Stimulated activated naive CD8-positive, alpha-beta T cell treated with anti-CD3 and anti-CD28 coated beads, Interleukin-15, amount 100 ng/mL, for 72 hours (primary cell): ENCODE results near the gene ADGRA1.

Source experiments
- ATAC-seq: fragments of 150-1000 bp; cut with Tn5 transposase; 2 replicates; pipeline ENCODE4 v1.10.0; 2021; ENCODE audit warnings: mild to moderate bottlenecking, moderate library complexity
- DNase-seq, 2 donors: peaks; one replicate each; pipeline ENCODE4 v3.0.0; 2021 to 2022
- H3K27ac Mint-ChIP-seq, 2 donors: one replicate each; pipeline ENCODE4 v1.8.0; 2022; ENCODE audit warnings: mild to moderate bottlenecking in 2 of 2, mixed read lengths in 2 of 2, moderate library complexity in 2 of 2
- H3K27me3 Mint-ChIP-seq: one replicate; pipeline ENCODE4 v1.8.0; 2022; ENCODE audit warnings: mixed read lengths
- H3K4me1 Mint-ChIP-seq: one replicate; pipeline ENCODE4 v1.8.0; 2022; ENCODE audit warnings: mild to moderate bottlenecking, mixed read lengths
- H3K4me3 Mint-ChIP-seq, 2 donors: one replicate each; pipeline ENCODE4 v1.8.0; 2022; ENCODE audit warnings: mild to moderate bottlenecking in 2 of 2, mixed read lengths in 2 of 2, moderate library complexity in 1 of 2
- H3K9me3 Mint-ChIP-seq, 2 donors: one replicate each; pipeline ENCODE4 v1.8.0; 2022; ENCODE audit warnings: mixed read lengths in 2 of 2

Gene ADGRA1

DNA sequence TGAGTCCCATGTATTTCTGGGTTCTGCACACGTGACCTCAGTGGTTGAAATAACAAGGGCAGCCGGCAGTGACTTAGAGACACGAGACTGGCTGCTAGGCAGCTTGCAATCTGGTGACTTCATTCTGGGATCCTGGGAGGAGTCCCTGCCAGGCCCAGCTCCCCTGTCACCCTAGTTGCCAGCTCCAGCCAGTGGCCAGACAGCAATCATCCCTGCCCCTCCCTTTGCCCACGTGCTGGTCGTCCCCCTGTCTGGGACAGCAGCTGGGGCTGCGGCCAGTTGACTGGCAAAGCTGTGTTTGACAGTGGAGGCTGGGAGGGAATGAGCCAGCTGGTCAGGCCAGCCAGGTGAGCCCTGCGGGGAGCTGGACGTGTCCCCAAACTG, 30.0 kb downstream of the ADGRA1 start:
- Mint-ChIP-seq H3K27ac (no peak overlapping the region), H3K4me1 (peaks cover under 1% of the 10 kb centered on the region), H3K27me3 (peaks cover 3% of the 10 kb centered on the region), H3K9me3 (peaks cover 11 to 12% of the 10 kb centered on the region in 2 donors), H3K4me3 (no peak overlapping the region)
- DNase-seq (no peak), ATAC-seq (no peak)

DNA sequence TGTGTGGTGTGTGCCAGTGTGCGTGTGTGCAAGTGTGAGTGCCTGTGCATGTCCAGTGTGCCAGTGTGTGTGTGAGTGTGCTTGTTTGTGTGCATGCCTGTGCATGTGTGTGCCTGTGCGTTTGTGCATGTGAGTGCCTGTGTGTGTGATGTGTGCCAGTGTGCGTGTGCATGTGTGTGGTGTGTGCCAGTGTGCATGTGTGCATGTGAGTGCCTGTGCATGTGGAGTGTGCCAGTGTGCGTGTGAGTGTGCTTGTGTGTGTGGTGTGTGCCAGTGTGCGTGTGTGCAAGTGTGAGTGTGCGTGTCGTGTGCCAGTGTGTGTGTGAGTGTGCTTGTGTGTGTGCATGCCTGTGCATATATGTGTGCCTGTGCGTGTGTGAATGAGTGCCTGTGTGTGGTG, 33.8 kb downstream of the ADGRA1 start:
- DNase-seq (no peak), ATAC-seq (no peak)
- no peak overlapping the region for H3K27ac Mint-ChIP-seq
- peaks cover 40% of the 10 kb centered on the region for H3K27me3 Mint-ChIP-seq
- peaks cover 11 to 12% of the 10 kb centered on the region in 2 donors for H3K9me3 Mint-ChIP-seq
- H3K4me3 Mint-ChIP-seq: no peak overlapping the region
- peaks cover 10% of the 10 kb centered on the region for H3K4me1 Mint-ChIP-seq

DNA sequence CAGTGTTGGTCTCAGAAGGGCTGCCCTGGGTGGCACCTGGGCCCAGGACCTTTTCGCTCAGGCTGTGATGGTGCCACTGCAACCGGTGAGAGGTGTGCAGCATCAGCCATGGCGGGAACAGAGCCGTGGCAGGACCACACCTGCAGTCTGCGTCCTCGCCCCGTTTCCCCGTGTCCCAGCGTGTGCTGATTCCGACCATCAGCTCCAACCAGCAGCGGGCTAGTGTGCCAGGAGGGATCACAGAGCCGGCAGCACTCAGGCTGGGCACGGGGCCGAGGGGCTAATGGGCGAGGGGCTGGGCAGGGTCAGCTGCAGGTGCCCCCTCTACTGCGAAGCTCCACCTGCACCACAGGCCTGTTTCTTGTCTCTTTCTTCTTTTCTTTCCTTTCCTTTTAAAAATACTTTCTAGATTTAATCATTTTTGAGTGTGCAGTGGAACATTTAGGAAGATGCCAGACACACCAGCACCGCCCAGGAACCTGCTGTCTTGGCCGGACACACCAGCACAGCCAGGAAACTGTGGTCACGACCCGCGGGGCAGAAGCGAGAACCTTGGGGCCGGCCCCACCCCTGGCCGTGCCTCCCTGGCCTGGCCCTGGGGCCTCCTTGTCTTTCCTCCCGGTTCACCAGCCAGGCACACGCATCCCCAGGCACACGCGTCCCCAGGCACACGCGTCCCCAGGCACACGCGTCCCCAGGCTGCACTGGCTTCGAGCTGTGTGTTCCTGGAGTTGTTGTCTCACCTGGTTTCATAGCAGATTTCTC, 34.6 kb downstream of the ADGRA1 start:
- H3K27ac Mint-ChIP-seq: peak overlapping the region in 1 of 2 donors; percentile 46
- H3K27me3 Mint-ChIP-seq: peaks cover 41% of the 10 kb centered on the region
- no peak for ATAC-seq

DNA sequence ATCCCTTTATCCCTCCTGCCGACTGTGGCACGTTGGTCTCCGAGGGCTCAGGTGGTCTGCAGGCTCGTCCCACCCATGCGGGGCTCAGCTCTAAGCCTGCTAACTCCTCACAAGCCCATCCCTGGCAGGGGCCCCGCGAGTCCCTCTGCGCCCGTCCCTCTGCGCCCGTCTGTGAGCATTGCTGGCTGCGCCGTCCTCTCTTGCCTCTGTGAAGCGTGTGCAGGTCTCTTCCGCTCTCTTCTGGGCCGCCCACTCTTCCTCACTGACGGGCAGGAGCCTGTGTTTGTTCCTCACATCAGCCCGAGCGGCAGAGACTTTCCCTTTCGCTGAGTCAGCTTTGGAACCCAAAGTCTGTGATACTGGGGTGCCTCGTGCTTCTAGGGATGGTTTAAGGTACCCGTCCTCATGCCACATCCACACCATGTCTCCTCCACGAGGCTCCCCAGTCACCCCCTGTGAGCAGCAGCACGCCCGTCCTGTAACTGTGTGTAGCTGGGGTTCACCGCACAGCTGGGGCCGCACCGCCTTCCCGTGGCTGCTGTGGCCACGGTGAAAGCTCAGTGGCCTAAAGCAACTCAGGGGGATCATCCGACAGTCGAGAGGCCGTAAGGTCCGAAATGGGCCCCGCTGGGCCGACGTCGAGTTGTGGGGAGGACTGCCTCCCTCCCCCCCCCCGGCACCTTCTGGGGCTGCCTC, 35.5 kb downstream of the ADGRA1 start:
- peaks cover 9% of the 10 kb centered on the region in 2 donors for H3K9me3 Mint-ChIP-seq

More for the DNA sequence above, 34.6 kb downstream of the ADGRA1 start:
- peak overlapping the region in 1 of 2 donors; percentile 61 for H3K4me3 Mint-ChIP-seq
- peaks cover 10% of the 10 kb centered on the region for H3K4me1 Mint-ChIP-seq
- peaks cover 11 to 12% of the 10 kb centered on the region in 2 donors for H3K9me3 Mint-ChIP-seq
- no peak for DNase-seq

DNA sequence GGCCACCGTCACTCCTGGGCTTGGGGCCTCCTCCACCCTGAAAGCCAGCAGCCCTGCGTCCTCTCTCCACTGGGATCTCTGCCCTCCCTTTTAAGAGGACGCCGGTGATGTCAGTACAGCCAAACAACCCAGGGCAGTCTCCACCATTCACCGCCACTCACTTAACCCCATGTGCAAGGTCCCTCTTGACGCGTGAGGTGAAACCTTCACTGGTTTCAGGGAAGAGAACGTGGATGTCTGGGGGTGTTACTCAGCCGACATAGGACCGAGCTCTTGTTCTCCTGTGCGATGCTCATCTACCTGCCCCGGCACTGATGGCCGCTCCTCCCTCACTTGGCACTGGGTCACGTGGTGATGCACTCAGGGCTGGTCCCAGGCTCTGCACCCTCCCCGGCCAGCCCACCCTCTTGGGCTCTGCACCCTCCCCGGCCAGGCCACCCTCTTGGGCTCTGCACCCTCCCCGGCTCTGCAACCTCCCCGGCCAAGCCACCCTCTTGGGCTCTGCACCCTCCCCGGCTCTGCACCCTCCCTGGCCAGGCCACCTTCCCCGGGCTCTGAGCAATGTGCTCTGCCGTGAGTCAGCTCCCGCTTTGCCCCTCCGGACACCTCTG, 36.1 kb downstream of the ADGRA1 start:
- Mint-ChIP-seq H3K9me3 (peaks cover 2 to 3% of the 10 kb centered on the region in 2 donors), H3K4me1 (peaks cover 10% of the 10 kb centered on the region), H3K4me3 (no peak overlapping the region), H3K27ac (no peak overlapping the region), H3K27me3 (peaks cover 41% of the 10 kb centered on the region)
- ATAC-seq (peak; percentile 29), DNase-seq (no peak)

More for the DNA sequence above, 35.5 kb downstream of the ADGRA1 start:
- Mint-ChIP-seq H3K27ac (no peak overlapping the region), H3K4me3 (peak overlapping the region in 1 of 2 donors; percentile 61), H3K27me3 (peaks cover 41% of the 10 kb centered on the region), H3K4me1 (peaks cover 10% of the 10 kb centered on the region)
- DNase-seq (no peak), ATAC-seq (peak; percentile 46)

DNA sequence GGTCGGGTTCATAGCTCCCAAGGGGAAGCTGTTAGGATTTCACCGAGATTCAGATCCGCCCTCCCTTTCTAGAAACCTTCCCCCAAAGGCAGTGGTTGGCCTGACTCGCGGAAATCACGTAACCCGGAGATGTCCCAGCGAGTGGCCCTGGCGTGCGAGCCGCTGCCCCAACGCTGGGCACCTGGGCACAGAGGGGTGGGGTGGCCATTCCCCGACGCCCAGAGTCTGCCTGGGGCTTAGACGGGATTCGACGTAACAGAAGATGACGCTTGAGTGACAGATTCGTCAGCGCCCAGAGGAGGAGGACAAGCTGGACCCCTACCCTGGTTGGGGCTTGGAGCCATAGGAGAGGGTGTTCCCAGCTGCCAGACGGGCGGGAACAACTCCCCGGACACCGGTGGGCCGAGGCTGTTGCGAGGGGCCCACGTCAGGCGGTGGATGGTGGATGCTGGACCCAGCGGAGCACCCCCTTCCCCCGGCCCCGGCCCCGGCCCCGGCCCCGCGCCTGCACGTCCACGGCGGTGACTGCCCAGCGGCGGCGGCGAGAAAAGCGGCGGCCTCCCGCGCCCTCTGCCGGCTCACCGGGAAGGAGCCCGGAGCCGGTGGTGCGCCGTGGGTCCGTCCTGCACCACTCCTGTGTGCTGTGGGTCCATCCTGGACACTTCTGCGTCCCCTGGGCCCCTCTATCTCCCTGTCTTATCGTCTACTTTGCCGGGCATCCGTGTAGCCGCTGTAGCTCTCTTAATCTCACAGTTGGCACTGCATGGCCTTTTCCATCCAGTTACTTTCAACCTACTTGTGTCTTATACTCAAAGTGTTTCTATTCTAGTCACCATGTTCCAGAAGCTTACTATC, 36.9 kb downstream of the ADGRA1 start:
- H3K4me1 Mint-ChIP-seq: peaks cover 10% of the 10 kb centered on the region
- no peak overlapping the region for H3K4me3 Mint-ChIP-seq
- no peak overlapping the region for H3K27ac Mint-ChIP-seq
- peaks cover 41% of the 10 kb centered on the region for H3K27me3 Mint-ChIP-seq
- DNase-seq (peak; percentile 37 to 43), ATAC-seq (peak; percentile 60)
- no peaks in the 10 kb centered on the region for H3K9me3 Mint-ChIP-seq

DNA sequence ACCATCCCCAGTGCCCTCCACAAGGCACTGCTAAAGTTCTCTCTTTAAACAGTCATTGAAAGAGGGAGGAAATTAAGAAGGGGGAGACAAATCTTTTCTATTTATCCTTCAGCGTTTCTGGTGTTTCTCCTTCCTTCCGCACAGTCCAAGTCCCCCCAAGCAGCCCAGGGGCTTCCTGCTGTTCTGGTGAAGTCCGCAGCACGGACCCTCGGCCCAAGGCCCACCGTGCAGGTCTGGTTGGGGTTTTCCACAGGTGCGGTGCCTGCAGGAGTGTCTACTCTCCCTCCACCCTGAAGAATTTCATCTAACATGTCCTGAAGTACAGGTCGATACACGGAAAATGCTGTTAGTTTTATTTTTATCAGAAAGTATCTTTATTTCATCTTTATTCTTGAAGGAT, 38.2 kb downstream of the ADGRA1 start:
- H3K27me3 Mint-ChIP-seq: peaks cover 41% of the 10 kb centered on the region
- H3K4me1 Mint-ChIP-seq: peaks cover 10% of the 10 kb centered on the region
- no peak for DNase-seq
- H3K27ac Mint-ChIP-seq: no peak overlapping the region
- no peak overlapping the region for H3K4me3 Mint-ChIP-seq
- no peaks in the 10 kb centered on the region for H3K9me3 Mint-ChIP-seq
- no peak for ATAC-seq

DNA sequence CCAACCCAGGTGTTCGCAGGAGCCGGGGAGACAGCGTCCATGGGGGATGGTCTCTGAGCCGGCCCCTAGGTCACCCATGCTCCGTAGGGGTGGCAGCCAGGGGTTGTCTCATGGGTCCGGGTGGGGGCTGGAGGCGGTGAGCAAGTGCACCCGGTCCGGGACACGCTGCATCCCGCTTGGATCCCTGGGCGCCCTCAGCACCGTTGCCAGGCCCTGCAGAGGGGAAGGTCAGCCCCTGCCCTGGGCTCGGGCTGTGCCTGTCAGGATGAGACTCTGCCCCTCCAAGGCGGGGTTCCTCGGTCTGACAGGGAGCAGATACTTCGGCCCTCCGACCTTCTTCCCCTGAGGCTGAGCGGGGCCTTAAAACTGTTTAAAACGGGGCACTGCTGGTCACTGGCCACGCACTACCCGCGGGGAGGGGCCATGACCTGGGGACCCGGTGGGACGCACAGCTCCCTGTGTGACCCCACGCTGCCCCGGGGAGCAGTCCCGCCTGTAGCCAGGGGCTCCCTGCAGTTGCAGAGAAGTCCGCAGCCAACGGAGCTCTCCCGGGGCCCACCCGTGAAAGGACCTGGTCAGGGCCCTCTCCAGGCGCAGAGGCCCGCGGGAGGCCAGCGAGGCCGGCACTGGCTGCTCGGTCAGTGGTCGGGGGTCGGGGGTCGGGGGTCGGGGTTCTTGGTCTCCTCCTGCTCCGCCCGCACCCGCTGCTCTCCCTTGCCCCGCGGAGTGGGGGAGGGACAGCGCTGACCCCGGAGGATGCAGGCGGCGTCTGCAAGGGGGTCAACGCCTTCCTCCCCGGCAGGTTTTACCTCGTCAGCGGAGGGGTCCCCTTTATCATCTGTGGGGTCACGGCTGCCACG, 38.9 kb downstream of the ADGRA1 start:
- H3K4me1 Mint-ChIP-seq: peaks cover 10% of the 10 kb centered on the region
- peaks cover 41% of the 10 kb centered on the region for H3K27me3 Mint-ChIP-seq
- no peak overlapping the region for H3K4me3 Mint-ChIP-seq
- H3K27ac Mint-ChIP-seq: no peak overlapping the region
- H3K9me3 Mint-ChIP-seq: no peaks in the 10 kb centered on the region
- ATAC-seq (no peak), DNase-seq (no peak)

DNA sequence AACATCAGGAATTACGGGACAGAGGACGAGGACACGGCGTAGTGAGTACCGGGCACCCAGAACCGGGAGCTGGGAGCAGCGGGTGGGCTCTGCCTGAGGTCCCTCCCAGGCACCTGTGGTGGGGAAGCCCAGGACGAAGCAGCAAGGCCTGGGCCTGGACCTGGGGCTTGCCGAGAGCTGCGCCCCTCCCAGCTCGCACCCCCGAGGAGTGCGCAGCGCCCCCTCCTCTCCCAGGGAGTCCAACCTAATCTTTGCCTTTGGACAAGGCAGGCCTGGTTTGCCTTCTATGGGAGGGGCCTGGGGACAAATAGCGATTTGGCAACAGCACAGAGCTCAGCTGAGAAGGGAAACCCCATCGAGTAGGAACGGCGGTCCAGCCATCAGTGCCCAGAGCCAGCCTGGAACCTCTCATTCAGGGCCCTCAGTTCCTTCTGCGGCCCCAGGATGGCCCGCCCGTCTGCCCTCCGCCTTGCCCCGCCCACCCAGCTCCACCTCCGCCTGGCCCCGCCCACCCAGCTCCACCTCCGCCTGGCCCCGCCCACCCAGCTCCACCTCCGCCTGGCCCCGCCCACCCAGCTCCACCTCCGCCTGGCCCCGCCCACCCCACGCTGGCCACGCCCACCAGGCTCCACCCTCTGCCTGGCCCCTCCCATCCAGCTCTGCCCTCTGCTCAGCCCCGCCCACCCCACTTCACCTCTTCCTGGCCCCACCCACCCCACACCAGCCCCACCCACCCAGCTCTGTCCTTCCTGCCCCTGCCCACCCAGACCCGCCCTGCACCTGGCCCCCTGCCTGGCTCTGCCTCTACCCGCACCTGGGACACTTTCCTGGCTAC, 39.8 kb downstream of the ADGRA1 start:
- Mint-ChIP-seq H3K9me3 (no peaks in the 10 kb centered on the region), H3K4me1 (peaks cover 10% of the 10 kb centered on the region), H3K27me3 (peaks cover 40% of the 10 kb centered on the region), H3K27ac (no peak overlapping the region), H3K4me3 (no peak overlapping the region)
- ATAC-seq: no peak
- DNase-seq: no peak

DNA sequence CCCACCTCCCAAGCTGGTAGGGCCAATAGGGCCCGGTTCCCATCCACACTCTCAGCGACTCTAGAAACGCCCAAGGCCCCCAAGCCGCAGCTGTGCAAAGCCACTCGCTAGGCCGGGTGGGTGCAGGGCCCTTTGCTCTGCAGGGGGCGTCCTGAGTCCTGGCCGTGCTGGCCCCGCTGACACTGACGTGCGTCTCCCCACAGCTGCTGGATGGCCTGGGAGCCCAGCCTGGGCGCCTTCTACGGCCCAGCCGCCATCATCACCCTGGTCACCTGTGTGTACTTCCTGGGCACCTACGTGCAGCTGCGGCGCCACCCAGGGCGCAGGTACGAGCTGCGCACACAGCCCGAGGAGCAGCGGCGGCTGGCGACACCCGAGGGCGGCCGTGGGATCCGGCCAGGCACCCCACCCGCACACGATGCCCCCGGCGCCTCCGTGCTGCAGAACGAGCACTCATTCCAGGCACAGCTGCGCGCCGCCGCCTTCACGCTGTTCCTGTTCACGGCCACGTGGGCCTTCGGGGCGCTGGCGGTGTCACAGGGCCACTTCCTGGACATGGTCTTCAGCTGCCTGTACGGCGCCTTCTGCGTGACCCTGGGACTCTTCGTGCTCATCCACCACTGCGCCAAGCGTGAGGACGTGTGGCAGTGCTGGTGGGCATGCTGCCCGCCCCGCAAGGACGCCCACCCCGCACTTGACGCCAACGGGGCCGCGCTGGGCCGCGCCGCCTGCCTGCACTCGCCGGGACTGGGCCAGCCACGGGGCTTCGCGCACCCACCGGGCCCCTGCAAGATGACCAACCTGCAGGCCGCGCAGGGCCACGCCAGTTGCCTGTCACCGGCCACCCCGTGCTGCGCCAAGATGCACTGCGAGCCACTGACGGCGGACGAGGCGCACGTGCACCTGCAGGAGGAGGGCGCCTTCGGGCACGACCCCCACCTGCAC, 40.7 kb downstream of the ADGRA1 start:
- H3K4me3 Mint-ChIP-seq: no peak overlapping the region
- no peak overlapping the region for H3K27ac Mint-ChIP-seq
- H3K27me3 Mint-ChIP-seq: peaks cover 31% of the 10 kb centered on the region
- peak; percentile 19 for ATAC-seq
- DNase-seq: peak in 1 of 2 donors; percentile 8
- H3K9me3 Mint-ChIP-seq: no peaks in the 10 kb centered on the region
- H3K4me1 Mint-ChIP-seq: peaks cover 2% of the 10 kb centered on the region

DNA sequence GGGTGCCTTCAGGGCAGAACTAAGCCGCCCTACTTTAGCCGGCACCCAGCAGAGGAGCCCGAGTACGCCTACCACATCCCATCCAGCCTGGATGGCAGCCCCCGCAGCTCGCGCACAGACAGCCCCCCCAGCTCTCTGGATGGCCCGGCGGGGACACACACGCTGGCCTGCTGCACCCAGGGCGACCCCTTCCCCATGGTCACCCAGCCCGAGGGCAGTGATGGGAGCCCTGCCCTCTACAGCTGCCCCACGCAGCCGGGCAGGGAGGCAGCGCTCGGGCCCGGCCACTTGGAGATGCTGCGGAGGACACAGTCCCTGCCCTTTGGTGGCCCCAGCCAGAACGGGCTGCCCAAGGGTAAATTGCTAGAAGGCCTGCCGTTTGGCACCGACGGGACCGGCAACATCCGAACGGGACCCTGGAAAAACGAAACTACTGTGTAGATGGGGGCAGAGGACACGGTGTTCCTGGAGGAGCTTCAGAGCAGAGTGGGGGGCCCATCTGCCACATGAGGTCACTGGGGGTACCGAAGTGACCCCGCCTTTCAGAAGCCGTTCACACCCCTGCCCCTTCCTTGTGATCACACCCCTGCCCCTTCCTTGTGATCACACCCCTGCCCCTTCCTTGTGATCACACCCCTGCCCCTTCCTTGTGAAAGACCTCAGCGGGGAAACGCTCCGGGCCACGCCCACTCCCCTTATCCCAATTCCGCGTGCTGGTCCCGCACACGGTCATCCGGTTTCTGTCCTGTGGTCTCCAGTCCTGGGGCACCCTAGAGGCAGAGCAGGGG, 41.5 kb downstream of the ADGRA1 start:
- Mint-ChIP-seq H3K4me1 (no peaks in the 10 kb centered on the region), H3K27me3 (peaks cover 22% of the 10 kb centered on the region), H3K9me3 (no peaks in the 10 kb centered on the region), H3K4me3 (no peak overlapping the region), H3K27ac (no peak overlapping the region)
- DNase-seq (no peak), ATAC-seq (peak; percentile 29)

DNA sequence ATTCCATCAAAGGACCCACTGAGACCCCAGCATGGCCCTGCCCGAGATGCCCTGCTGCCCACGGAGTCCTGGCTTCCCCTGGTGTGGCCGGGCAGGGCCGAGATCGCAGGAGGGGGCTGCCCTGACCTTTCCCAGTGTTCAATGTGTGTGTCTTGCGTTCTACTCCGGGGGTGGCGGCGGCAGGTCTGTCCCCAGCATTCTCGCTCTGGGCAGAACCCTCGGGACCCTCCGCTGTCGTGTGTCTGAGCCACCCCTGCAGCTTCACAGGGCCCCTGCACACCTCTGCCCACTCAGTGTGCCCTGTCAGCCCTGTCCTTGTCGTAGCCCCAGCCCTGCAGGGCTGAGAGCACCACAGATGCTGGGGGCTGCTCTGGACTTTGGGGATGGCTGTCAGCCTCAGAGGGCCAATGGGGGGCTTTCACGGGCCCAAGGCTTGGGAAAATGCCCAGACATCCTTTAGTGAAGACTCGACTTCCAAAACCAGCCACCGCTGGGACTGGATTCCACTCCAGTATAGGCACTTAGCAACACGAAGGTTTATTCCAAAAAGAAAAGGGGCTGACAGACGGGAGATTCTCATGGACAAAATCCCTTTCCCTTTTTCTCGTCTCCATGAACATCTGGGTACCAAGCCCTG, 42.3 kb downstream of the ADGRA1 start:
- H3K27me3 Mint-ChIP-seq: peaks cover 15% of the 10 kb centered on the region
- DNase-seq: no peak
- H3K27ac Mint-ChIP-seq: no peak overlapping the region
- ATAC-seq: no peak
- no peaks in the 10 kb centered on the region for H3K9me3 Mint-ChIP-seq
- no peak overlapping the region for H3K4me3 Mint-ChIP-seq
- H3K4me1 Mint-ChIP-seq: no peaks in the 10 kb centered on the region
